HG02973 (cell line): ENCODE measurements around the gene SHPK.

Experiments
- ATAC-seq: cut with Tn5 transposase; IDR thresholded peaks from one replicate; pipeline ENCODE4 v1.9.1; 2021; ENCODE audit warnings: moderate library complexity; ENCODE audit not compliant: unreplicated experiment

The SHPK gene

DNA sequence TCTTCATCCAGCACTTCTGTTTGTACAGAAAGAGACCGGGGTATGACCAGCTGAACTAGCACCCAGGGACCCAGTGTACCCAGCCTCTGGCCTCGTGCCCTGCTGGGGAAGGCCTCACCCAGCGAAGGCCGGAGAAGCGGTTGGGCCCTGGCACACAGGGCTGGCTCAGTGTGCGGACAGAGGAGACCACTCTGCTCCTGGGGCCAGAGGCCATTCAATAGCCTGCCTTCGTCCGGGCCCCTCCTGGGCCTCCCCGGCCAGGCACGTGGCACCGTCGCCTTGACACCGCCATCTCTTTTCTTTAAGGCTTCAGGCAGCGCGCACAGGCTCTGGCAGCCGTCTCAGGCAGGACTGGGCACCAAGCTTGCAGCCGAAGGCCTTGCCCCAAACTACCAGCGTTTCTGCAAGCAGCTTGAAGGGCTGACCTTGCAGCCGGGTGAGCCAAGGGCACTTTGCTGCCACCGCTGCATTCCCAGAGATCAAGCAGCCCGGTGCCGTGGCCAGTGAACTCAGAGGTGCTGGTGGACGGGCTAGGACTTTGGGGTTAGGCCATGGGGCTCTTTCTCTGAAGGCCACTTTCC is 24.4 kb upstream of the SHPK start:
- ATAC-seq = no peak

GRCh38 chr17:3659541-3660111 is 23.6 kb upstream of the SHPK start:
- ATAC-seq = no peak

DNA sequence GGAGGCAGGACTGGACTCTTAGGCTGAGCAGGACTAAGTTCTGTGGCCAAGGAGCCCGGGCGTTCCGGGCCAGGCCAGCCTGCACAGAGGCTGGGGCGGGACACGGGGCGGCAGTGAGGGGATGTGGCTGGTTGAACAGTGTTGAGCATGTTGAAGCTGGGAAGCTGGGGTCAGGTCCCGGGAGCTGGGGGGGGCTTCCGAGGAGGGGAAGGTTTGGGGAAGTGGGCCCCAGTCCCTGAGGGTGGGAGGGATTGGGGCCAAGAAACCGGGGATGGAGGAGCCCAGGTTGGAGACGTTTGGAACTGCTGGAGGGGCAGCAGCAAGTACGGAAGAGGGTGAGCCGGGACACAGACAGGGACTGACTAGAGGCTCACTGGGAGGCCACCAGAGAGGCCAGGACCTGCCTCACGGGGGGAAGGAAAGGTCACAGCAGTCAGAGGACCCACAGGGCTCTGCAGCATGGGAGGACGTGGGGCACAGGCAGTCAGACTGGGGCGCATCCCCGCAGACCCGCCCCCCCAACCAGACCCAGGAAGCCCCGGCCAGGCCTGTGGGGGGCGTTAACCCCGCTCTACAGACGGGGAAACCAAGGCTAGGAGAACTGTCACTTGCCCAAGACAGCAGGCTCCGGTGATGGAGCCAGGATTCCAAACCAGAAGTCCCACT is 22.9 kb upstream of the SHPK start:
- no peak for ATAC-seq

- no peak for ATAC-seq
Measured at GRCh38 chr17:3657874-3658783, 22.1 kb upstream of the SHPK start.

DNA sequence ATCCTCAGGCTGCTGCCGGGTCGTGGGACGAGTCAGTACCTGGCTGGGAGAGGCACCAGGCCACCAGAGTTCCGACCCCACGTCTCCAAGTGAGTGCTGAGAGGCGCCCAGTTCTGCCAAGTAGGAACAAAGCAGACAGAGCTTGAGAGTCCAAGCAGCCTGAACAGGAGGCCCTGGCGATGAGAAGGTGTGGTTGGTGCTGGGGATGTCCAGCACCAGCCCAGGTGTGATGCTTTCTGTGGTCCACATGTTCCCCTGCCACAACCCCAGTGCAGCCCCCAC is 21.5 kb upstream of the SHPK start:
- no peak for ATAC-seq

DNA sequence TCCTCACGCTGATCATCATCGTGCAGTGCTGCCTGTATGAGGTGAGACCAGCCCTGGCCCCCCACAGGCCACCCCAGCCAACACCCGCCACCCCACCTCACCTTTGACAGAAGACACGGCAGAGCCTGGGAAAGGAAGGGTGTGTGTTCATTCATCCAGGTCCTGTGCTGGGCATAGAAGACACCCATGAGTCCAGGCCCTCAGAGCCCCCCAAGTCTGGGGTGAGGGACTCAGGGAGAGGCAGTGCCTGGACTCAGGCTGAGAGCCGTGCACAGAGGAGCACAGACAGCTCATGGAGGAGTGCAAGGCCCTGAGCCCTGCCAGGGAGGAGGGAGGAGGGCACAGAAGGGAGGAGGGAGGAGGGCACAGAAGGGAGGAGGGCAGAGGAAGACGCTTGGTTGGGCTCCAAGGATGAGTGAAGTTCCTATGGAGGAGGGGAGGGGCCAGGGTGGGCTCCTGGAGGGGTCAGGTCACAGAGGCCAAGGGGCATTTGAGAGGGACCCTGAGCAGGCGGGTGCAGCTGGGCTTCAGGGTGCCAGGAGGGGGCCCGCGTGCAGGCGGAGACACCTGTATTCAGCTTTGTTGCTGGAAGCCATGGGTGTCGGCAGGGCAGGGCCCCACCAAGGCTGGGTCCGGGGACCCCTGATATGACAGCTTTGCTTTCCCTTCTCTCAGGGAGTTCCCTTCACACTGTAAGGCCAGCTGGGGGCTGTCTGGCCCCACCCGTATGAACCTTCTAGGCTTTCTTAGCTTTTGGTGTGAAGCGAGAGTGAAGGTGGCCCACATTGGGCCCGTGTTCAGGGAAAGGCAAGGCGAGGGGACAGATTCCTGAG is 20.9 kb upstream of the SHPK start:
- no peak for ATAC-seq

DNA sequence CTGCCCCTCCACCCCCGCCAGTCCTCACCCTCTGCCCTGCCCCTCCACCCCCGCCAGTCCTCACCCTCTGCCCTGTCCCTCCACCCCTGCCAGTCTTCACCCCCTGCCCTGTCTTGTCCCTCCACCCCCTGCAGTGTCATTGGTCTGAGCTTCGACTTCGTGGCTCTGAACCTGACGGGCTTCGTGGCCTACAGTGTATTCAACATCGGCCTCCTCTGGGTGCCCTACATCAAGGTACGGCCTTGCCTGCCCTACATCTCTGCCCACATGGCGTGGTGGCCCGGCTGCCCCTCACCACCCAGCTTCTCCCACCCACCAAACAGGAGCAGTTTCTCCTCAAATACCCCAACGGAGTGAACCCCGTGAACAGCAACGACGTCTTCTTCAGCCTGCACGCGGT is 20.3 kb upstream of the SHPK start:
- ATAC-seq = no peak

GRCh38 chr17:3655766-3656165 is 19.7 kb upstream of the SHPK start:
- ATAC-seq = no peak

- no peak for ATAC-seq
Measured at GRCh38 chr17:3647769-3648555, 11.9 kb upstream of the SHPK start.

GRCh38 chr17:3647251-3647650 is 11.2 kb upstream of the SHPK start:
- no peak for ATAC-seq

DNA sequence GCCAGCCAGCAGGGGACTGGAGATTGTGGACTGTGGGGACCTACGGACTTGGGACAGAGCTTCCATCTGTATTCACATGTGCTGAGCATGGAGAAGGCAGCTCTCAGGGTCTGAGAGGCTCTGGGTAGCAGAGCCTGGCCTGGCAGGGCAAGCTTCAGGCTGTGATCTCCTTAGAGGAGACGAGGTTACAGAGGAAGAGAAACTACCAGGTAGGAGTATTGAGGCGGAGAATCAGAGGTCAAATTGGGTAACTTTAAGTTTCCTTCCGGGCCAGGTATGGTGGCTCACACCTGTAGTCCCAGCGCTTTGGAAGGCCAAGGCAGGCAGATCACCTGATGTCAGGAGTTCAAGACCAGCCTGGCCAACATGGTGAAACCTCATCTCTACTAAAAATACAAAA is 9.3 kb upstream of the SHPK start:
- ATAC-seq = no peak

GRCh38 chr17:3643889-3644349 is 7.9 kb upstream of the SHPK start:
- no peak for ATAC-seq

DNA sequence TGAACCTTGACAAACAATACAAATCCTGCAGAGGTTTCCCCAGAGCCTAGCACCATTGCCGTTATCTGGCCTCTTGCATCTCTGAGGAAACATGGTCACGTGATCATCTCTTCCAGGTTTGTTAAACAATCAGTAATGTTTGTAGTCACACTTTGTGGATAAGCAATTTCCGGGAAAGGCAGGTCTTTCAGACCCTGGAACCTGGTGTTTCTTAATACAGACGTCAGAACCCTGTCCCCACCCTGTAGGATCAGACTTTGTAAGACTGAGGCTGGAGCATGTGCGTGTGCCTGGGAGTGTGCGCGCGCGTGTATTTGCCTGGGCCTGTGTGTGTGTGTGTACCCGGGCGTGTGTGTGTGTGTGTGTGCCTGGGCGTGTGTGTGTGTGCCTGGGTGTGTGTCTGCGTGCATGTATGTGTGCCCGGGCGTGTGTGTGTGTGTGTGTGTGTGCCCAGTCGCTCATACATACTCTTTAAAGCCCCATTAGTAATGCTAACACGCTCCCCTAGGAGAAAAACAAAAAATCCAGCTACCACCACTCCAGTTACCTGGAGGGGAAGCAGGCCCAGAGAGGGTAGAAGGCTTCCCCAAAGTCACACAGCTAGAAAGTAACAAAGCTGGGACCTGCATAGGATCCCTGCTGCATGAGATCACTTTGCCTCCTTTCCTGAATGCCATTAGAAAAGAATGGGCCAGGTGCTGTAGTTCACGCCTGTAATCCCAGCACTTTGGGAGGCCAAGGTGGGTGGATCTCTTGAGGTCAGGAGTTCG is 5.9 kb upstream of the SHPK start:
- no peak for ATAC-seq

GRCh38 chr17:3641014-3641413 is 5.0 kb upstream of the SHPK start:
- ATAC-seq = no peak

GRCh38 chr17:3639981-3640596 is 4.0 kb upstream of the SHPK start:
- no peak for ATAC-seq

GRCh38 chr17:3636908-3637373 is 891 bp upstream of the SHPK start:
- ATAC-seq = no peak

DNA sequence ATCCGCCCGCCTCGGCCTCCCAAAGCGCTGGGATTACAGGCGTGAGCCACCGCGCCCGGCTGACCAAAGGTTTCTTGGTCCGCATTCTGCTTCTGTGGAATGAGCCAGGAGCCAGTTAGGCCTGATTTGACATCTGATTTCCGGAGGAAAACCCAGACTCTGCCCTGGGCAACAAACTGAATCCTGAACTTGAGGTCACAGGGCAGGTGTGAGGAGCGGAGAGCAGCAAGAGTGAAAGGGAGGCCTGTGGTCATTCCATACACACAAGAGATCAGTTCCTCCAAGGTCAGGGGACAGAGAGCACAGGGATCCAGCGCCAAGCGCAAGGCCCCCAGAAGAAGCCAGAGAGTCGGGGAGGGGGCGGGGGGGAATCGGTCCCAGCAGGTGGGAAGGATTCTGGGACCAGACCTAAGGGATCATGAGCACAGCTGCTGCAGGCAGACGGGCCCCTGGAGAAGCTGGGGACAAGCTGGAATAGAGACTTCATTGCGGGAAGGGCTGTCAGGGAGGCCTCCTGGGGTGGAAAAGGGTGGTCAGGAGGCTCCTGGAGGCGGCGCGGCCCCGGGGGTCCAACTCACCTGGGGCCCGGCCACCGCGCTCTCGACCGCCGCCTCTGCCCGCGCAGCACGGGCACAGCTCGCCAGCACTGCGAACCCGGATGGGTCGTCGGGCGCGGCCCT is 436 bp downstream of the SHPK start:
- ATAC-seq = no peak

DNA sequence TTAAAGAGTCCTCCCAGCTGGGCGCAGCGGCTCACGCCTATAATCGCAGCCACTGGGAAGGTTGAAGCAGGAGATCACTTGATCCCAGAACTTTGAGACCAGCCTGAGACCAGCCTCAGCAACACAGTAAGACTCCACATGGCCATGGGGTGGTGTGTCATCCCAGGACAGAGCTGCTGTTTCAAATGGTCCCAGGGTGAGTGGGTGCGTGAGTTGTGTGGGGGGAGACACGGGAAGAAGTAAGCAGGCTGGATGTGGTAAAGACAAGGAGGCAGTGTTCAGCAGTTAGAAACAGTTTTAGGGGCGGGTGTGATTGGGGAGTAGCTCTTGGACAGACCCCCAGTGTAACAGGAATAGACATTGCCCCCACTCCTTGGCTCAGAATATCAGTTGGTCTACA is 3.8 kb downstream of the SHPK start:
- ATAC-seq = no peak
